GM18498 (cell line): ENCODE measurements around the gene HDDC3.
"Not testable (repeated sequence)": the region's sequence is repeated elsewhere in the genome, so short reads cannot be mapped to it uniquely, and the experiment has no call there.

Experiments used
- ATAC-seq: cut with Tn5 transposase; IDR thresholded peaks from one replicate; pipeline ENCODE4 v1.9.1; 2021; ENCODE audit warnings: mild to moderate bottlenecking, moderate library complexity; ENCODE audit not compliant: unreplicated experiment

The HDDC3 gene

GRCh38 chr15:90933301-90933700 is 952 bp upstream of the HDDC3 start:
- no peak for ATAC-seq

GRCh38 chr15:90932660-90932991 is 277 bp upstream of the HDDC3 start:
- no peak for ATAC-seq

- no peak for ATAC-seq
Measured at GRCh38 chr15:90931575-90931827, 848 bp downstream of the HDDC3 start.

GRCh38 chr15:90930861-90931574 is 1.3 kb downstream of the HDDC3 start:
- ATAC-seq, result no peak

GRCh38 chr15:90929246-90930019 is 2.9 kb downstream of the HDDC3 start:
- ATAC-seq, result no peak

GRCh38 chr15:90928106-90928505 is 4.2 kb downstream of the HDDC3 start:
- not testable (repeated sequence) for ATAC-seq

GRCh38 chr15:90926766-90927165 is 5.6 kb downstream of the HDDC3 start:
- ATAC-seq, result not testable (repeated sequence)

DNA sequence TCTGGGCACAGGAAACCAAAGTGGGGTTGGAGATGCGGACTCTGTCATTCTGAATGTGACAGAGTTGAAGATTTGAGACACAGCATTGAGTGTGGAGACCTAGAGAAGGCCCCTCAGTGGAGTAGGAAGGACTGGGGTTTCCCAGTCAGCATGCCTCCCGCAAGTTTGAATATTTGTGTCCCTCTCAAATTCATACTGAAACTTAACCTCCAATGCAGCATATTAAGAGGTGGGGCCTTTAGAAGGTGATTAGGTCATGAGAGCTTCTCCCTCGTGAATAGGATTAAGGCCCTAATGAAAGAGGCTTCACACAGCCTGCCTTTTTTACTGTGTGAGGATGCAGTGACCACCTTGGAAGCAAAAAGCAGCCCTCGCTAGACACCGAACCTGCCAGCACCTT is 8.0 kb downstream of the HDDC3 start:
- no peak for ATAC-seq

DNA sequence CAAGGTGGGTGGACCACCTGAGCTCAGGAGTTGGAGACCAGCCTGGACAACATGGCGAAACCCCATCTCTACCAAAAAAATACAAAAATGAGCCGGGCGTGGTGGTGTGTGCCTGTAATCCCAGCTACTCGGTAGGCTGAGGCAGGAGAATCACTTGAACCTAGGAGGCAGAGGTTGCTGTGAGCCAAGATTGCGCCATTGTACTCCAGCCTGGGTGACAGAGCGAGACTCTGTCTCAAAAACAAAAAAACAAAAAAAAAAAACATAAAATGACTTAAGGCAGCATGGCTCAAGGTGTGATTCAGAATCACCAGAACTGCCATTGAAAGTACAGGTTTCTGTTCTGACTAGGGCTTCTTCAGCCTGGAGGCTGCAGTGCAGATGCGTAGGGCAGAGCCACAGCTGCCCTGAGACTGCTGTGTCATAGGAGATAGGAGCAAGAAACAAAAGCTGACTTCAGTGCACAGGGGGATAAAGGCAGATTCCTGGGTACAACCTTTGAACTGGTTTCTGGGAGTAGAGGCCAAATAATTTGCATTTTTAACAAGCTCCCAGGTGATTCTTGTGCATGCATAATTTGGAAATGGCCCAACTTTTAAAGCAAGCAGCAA is 9.5 kb downstream of the HDDC3 start:
- peak; percentile 90 for ATAC-seq

DNA sequence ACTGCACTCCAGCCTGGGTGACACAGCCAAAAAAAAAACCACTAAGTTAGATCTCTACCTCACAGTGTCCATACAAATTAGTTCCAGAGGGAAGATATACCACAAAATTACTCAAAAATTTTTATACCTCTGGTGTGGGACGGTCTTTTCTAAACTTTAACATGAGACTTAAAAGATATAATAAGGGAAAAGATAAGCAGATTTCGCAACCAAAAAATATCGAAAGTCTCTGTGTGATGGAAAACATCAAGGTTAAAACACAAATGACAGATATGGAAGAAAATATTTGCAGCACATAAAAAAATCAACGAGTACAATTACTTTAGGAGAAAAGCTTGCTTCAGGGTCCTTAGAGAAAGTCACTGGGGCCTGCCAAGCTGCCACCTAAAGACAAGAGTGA is 10.5 kb downstream of the HDDC3 start:
- no peak for ATAC-seq

DNA sequence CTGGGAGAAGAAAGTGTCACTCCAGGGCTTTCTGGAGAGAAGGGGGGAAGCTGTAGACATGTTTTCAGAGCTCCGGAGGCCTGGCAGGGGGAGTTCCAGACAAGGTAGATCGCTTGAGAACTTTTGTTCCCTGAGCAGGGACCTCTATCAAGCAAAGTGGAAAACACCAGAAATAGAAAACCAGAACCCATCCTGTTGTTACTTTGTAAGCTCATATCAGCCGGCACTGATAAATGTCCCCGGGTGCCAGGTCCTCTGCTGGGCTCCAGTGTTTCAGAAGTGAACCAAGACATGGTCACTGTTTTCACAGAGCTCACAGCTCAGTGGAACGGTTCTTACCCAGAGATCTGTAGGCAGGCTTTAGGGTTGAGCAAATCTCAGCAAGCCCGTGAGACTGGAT is 13.5 kb downstream of the HDDC3 start:
- no peak for ATAC-seq

DNA sequence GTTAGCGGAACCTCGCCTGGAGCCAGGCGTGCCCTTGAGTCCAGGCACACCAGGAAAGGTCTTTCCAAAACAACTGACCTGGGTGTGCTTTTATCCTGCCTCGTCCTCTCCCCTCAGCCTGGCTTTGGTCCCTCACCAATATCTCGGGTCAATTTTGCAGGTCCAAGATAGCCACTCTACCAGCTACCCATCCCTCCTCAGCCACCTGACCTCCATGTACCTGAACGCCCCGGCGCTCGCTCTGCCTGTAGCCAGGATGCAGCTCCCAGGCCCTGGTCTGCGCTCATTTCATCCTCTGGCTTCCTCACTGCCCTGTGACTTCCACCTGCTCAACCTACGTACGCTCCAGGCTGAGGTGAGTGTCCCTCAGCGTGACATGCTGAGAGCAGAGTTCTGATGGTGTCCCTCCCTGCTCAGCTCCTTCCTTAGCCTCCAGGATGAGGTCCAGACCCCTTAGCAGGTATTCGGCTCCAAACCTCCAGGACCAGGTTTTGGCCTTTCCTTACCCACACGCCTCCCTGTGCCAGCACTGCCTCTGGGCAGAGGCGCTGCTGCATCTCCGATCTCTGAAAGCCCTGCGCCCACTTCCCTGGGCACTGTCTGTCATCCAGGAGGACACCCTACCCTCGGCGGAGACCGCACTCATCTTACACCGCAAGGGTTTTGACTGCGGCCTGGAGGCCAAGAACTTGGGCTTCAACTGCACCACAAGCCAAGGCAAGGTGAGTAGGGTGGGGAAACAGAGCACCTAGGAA is 14.1 kb downstream of the HDDC3 start:
- no peak for ATAC-seq

DNA sequence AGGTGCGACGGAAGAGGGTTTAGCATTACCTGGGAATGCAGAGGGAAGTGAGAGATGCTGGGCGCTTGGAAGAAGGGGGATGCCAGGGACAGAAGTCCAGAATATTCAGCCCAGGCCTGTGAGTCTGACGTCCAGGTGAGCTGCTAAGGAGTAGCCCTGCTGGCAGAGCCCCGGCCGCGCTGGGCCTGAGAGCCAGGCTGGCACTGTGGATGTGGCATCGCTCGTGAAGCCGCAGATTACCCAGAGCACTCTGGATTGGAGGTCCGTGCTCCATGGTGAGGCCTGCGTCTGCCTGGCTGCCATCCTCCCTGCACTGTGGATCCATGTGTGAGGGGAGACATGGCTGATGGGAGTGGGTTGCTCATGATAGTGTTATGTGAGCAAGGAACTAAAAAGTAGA is 14.8 kb downstream of the HDDC3 start:
- ATAC-seq, result no peak

DNA sequence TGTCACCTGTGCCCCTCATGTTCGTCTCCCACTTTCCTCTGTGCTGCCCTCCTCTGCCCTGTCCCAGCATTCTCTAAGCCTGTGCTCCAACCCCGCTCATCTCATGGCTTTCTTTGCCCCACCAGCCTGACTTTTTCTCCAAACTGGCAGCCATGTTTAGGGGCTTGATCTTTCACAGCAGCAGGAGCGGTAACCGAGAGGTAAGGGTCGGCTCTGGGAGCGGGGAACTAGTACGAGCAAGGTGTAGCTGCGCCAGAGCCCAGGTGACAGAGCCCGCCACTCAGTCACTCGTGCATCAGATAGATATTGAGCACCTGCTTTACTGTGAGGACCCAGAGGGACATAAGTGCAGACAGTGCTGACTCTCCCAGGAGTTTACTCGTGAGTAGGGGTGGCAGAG is 15.9 kb downstream of the HDDC3 start:
- no peak for ATAC-seq

GRCh38 chr15:90915808-90916440 is 16.4 kb downstream of the HDDC3 start:
- ATAC-seq, result no peak

DNA sequence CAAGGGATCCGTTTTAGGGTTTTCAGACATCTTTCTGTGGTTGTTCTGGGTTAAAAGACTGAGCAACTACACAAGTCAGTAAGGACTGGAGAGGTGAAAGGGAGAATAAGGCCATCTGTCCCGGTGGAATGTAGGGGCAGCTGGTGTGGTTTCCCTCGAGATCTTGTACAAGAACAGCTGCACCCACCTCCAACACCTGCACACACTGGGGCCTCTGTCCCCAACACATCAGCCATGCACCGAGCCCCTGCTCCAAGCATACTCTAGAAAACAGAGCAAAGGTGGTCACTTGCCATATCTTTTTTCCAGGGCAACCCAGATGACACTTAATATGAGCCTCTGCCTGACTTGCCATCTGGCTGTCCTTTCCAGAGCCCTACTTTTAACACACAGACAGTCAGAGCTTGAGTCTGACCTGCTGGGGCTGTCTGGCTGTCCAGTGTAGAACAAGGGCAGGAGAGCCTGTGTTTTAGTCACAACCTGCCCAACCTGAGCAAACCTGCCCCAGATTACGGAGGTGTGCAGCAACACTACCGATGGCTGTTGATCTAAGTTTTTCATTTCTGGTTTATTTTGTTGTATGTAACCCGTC is 17.0 kb downstream of the HDDC3 start:
- ATAC-seq, result no peak

DNA sequence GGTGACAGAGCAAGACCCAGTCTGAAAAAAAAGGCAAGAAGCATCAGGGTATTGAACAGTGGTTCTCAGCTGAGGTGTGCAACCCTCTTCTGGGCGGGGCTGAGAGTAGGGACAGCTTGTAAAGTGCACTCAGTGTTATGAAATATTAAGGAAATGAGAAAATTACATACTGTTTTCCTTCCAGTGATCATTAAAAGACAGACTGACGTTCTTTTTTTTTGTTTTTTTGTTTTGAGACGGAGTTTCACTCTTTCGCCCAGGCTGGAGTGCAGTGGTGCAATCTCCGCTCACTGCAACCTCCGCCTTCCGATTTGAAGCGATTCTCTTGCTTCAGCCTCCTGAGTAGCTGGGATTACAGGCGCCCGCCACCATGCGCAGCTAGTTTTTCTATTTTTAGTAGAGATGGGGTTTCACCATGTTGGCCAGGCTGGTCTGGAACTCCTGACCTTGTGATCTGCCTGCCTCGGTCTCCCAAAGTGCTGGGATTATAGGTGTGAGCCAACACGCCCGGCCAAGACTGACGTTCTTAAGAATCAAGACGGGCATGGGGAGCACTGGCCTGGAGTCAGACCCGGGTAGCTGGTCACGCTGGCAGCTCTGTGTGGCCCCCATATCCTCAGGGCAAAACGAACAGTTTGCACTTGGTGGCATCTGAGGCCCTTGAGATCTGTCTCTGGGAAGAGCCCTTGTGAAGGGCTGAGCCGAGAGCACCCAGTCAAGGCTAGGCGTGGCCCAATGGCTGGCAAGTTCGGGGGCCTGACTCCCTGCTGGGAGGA is 17.9 kb downstream of the HDDC3 start:
- ATAC-seq, result no peak

DNA sequence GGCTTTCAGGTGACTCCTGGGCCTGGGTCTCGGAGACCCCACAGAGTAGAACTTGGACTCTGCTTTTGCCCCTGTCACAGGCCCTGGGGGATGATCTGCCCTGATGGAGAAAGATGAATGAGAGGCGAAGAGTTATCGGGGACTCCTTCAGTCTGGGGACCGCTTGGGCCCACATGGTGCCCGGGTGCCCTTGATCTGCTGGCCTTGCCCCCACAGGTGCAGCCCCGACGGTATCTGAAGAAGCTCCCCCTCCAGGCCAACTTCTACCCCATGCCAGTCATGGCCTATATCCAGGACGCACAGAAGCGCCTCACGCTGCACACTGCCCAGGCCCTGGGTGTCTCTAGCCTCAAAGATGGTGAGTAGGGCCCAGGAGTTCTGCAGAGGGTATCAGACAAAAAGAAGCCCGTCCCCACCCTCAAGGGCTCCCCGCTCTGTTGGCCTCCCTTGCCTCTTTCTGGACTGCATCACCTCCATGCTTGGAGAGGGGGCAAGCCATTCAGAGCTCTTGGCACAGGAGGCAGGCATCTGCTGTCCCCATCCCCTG is 18.9 kb downstream of the HDDC3 start:
- ATAC-seq, result no peak

GRCh38 chr15:90912770-90913075 is 19.6 kb downstream of the HDDC3 start:
- ATAC-seq, result no peak
